ENCODE results near the gene ROBO1.

DNA sequence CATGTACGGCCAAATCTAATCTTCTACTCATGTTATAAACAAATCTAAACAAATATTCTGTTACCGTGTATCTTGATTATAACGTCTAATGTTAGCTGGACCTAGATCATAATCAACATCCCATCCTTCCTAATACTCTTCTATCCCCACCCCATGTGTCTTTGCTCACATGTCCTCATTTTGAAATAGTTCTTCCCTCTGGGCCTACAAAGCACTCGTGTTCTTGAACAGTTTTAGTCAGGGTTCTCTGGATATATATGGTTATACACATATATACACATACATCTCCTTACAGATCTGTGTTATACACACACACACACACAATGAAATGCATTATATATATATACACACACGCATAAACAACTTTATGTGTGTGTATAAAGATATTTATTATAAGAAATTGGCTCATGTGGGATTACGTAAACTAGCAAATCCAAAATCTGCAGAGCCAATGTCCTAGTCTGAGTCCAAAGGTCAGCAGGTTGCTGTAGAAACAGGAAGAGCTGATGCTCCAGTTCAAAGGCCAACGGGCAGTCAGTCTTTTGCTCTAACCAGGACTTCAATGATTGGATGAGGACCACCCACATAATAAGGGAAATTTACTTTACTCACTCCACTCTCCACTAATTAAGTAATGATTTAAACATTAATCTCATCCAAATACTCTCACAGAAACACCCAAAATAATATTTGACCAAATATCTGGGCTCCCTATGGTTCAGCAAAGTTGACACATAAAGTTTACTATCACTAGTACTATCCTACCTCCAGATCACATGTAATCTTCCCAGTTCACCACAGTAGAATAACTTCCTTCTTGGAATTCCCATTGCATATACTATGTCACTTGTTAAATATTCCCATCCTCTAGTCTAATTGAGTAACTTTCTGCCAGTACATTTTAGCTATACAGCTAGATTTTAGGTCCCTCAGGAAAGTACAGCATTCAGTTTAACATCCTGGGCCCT lies 450.0 kb downstream of the ROBO1 start:
- TF ChIP-seq SMAD9 (CRISPR knock-in tag; IDR thresholded peaks at IDR 0.05), result no peak
- TF ChIP-seq MAZ (IDR thresholded peaks at IDR 0.05; ENCODE audit: borderline replicate concordance, low read depth, low read length), result no peak
- TF ChIP-seq MAZ (CRISPR knock-in tag; IDR thresholded peaks at IDR 0.05; ENCODE audit: low read depth), result no peak
- TF ChIP-seq POLR2G (IDR thresholded peaks at IDR 0.05; ENCODE audit: low read depth, low read length), result no peak
- TF ChIP-seq MYC (CRISPR knock-in tag; IDR thresholded peaks at IDR 0.05; ENCODE audit: borderline replicate concordance), result no peak
